CD4-positive, alpha-beta T cell treated with Interleukin-4 for 4 hours (primary cell): ENCODE data around the gene OXSR1.
"Not testable (repeated sequence)": the region's sequence is repeated elsewhere in the genome, so short reads cannot be mapped to it uniquely, and the experiment has no call there.

Source experiments
- DNase-seq: peaks from one replicate; pipeline ENCODE4 v3.0.0-alpha.2; 2020

Gene OXSR1

DNA sequence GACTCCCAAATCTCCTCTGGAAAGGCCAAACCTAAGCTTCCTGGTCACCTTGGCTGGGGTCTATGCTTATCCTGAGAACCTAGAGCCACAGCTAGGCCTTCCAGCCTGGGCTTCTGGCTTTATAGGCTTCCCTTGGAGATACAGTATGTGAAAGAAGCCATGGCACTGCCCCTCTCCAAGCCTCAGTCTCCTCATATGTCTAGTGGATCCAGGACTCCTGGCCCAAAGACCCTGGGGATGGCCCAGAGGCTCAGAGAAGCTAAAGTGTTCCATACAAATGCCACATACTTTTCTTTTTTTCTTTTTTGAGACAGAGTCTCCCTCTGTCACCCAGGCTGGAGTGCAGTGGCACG is 37.1 kb upstream of the OXSR1 start:
- DNase-seq, result no peak

DNA sequence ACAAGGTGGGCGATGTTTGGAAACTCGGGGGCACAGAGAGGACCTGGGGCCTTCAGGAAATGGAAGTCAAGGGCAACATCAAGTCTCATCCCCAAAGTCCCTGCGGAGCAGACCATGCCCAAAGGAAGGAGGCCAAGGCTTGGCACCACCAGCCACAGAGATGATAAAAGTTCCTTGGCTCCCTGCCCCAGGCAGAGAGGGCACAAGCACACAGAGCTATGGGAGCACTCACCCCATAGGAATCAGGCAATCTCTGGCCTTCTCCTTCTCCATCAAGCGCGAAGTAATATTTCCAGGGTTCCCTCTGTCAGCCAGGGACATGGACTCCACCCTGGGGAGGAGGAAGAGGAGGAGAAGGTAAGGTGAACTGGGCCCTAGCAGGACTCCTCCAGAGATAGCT is 36.3 kb upstream of the OXSR1 start:
- DNase-seq, result no peak

DNA sequence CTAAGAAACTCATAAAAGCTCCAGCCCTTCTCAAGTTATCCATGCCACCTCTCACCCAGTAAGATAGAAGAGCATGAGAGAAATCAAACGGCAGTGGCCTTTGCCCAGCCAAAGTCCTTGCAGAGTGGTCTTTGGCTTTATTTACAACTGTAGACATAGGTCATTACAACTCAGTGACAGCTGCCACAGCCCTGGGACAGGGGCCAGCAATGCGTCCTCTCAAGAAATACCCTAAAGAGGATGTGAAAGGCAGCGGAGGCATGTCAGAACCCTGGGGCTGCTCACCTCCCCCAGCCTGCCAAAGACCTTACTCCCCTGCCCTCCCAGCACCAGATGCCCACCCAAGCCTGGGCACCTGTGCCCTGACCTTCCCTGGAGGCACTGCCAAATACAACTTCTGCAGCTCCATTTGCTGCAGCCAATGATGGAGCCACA is 34.7 kb upstream of the OXSR1 start:
- no peak for DNase-seq

DNA sequence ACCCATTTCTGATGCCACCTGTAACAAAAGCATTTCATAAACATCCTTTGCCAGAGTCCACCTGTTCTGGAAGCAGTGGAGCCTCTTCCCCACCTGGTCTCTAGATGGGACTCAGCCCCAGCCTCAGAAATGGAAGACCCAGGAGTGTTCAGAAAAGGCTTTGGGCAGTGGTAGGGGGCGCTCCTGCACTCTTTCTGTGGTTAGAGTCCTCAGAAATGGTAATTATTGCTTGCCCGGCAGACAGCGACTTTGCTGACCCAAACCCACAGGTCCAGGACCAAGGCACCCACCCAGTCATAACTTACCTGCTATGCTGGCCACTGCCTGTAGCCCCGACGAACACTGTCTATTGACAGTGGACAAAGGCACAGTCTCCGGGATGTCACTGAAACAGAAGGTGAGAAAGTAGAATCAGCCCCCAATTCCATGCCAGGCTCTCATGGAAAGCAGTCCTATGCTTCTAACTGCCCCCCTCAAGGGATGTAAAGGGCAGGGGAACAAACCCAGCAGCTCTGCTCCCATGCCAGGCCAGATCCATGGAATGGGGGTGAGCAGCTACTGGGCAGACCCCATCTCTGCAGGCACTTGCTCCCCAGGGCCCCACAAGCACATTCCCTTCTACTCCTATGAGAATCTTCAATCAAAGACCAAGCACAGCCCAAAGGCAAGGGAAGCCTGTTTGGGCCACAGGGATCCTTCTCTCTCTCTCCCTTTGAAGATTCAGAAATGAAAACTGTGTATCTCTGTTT is 33.5 kb upstream of the OXSR1 start:
- peak; percentile 32 for DNase-seq

DNA sequence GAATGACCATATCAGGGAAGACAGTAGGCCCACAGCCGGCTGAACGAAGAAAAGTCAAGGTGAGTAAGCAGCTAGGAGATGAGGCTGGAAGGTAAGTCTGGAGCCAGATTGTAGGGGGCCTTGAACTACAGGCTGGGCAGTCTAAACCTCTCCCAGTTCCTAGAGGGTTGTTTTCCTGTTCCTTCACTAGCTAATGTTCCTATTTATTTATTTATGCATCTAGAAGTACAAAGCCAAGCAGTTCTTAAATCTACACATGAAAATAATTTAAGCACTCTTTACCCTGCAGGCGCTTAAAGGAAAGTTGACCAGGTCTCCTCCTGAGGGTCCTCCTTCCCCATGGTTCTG is 32.2 kb upstream of the OXSR1 start:
- DNase-seq, result no peak

- no peak for DNase-seq
These were observed 31.6 kb upstream of the OXSR1 start for GRCh38 chr3:38133557-38134405.

- DNase-seq, result not testable (repeated sequence)
These were observed 30.7 kb upstream of the OXSR1 start for GRCh38 chr3:38134517-38135143.

GRCh38 chr3:38135621-38136277 is 29.6 kb upstream of the OXSR1 start:
- DNase-seq, result peak; percentile 45

DNA sequence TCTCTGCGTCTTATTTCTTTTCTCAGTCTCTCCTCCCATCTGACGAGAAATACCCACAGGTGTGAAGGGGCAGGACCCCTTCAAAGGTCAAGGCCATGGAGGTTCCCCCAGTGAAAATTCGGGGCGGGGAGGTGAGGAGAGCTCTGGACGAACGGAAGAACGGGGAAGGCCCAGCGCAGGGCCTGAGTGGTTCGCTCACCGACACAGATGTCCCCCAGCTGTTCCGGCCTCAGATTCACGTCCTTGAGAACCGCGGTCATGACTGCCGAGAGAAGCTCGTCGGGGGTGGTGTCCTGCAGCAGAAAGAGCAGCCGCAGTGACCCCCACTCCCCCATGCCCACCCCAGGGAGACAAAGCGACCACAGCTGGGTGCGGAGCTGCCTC is 29.0 kb upstream of the OXSR1 start:
- no peak for DNase-seq

GRCh38 chr3:38136777-38137614 is 28.3 kb upstream of the OXSR1 start, which contains the start of gene ACAA1:
Gene ACAA1, minus strand, starts transcription at chr3:38137127. Its CDS starts 92 bp downstream, at chr3:38137035.
- peak; percentile 97 for DNase-seq

- no peak for DNase-seq
These were observed 27.6 kb upstream of the OXSR1 start for GRCh38 chr3:38137615-38138348.

GRCh38 chr3:38138349-38139190 is 26.8 kb upstream of the OXSR1 start, which contains the start of gene MYD88:
Gene MYD88, plus strand, starts transcription at chr3:38138661. Its CDS starts 40 bp downstream, at chr3:38138701.
- DNase-seq, result peak; percentile 72

GRCh38 chr3:38139191-38139590 is 26.1 kb upstream of the OXSR1 start:
- no peak for DNase-seq

- no peak for DNase-seq
These were observed 25.7 kb upstream of the OXSR1 start for GRCh38 chr3:38139652-38140051.

- DNase-seq, result no peak
These were observed 24.8 kb upstream of the OXSR1 start for GRCh38 chr3:38140326-38141172.

GRCh38 chr3:38141173-38141951 is 24.0 kb upstream of the OXSR1 start:
- DNase-seq, result no peak

DNA sequence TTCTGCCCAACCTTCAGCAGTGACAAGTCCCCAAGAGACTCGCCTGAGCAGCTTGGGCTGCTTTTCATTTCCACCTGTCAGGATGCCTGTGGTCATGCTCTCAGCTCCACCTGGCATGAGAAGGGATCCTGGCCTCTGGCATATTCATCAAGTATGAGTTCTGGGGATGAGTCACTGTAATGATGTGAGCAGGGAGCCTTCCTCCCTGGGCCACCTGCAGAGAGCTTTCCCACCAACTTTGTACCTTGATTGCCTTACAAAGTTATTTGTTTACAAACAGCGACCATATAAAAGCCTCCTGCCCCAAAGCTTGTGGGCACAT is 23.4 kb upstream of the OXSR1 start:
- DNase-seq, result no peak

DNA sequence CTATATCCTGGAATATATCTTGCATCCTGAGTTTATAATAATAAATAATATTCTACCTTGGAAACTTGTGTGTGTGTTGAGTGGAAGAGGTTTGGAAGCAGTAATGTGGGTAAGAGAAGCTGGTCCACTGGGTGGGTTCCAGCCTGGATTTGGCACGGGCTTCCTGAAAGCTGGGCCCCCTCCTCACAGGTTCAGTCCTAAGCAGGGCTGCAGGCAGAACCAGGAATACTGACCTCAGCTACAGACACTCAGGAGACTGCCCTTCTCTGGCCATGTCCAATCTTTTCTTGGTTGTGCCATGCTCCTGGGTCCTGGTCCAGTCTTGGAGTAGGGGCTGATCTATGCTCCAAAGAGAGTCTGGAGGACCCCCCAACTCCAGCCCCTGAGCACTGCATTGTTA is 22.4 kb upstream of the OXSR1 start:
- DNase-seq, result no peak

GRCh38 chr3:38143511-38143910 is 21.8 kb upstream of the OXSR1 start:
- DNase-seq, result no peak
